ENCODE results near the gene ACOD1. TPM values are rescaled to one million over a fixed set of nuclear protein-coding genes. Genes with fewer than 3 reads are reported as not detected.
"Not testable (repeated sequence)": the region's sequence is repeated elsewhere in the genome, so short reads cannot be mapped to it uniquely, and the experiment has no call there.

Gene ACOD1
- total RNA-seq, 1 experiment from 2014 or later, result not detected

- in situ Hi-C loops (cut with HindIII; ENCODE audit: low pct_unique_long_range_greater_than_20kb, low sequenced_read_pairs), result no loop called here
Measured at GRCh38 chr13:76943646-76944045, 4.7 kb upstream of the ACOD1 start.

GRCh38 chr13:76944456-76944855 lies 3.9 kb upstream of the ACOD1 start:
- in situ Hi-C loops (cut with HindIII; ENCODE audit: low pct_unique_long_range_greater_than_20kb, low sequenced_read_pairs), result no loop called here
- DNase-seq (ENCODE audit: low read depth), result no peak

More at GRCh38 chr13:76943646-76944045, 4.7 kb upstream of the ACOD1 start:
- DNase-seq (ENCODE audit: low read depth), result no peak

DNA sequence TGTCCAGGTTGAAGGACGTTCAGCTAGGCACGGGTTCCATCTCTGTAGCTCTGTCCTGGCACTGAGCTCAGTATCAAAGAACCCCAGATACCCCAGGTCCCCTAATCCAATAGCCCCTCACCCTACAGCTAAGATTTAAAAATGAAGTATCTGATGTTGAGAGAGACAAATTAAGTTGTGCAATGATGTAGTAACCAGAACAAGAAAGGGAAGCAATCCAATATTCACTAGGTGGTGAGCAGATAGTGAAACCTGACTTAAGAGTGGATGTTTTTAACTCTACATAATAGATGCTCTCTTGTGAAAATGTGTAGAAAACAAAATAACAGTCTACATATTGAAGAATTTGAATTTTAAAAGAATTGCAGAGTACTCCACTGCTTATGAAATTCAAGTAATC lies 1.8 kb downstream of the ACOD1 start:
- in situ Hi-C loops (cut with HindIII; ENCODE audit: low pct_unique_long_range_greater_than_20kb, low sequenced_read_pairs), result no loop called here
- DNase-seq (ENCODE audit: low read depth), result no peak

DNA sequence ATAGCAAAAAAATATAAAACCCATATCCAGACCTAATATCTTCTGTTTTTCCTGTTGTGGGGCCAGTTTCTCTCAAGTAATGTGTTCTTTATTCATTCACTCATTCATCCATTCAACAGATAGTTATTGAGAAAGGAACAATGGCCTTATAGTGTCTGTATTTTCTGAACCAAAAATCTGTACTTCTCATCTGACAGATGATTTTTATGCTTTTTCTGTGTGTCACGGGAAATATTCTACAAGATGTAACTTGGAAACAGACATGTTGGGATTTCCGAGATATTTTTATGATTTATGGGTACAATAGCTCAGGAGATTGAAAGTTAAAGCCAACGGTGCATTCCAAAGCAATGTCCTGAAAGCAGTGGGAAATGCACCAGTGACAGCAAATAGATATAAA lies 5.7 kb downstream of the ACOD1 start:
- in situ Hi-C loops (cut with HindIII; ENCODE audit: low pct_unique_long_range_greater_than_20kb, low sequenced_read_pairs), result no loop called here
- DNase-seq (ENCODE audit: low read depth), result no peak

DNA sequence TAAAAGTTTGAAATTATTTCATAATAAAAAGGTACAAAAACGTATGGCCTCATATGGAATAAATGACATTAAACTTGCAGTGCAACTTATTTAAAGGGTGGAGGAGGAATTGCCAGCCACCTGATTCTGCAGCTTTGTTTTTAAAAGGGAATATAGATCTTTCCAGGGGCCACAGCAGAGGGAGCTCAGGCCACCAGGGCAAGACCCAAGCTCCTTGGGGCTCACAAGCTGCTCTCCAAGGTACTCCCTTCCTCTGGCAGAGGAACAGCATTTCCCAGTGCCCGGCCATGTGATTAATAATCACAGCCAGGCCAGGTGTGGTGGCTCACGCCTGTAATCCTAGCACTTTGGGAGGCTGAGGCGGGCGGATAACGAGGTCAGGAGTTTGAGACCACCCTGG lies 6.2 kb downstream of the ACOD1 start:
- in situ Hi-C loops (cut with HindIII; ENCODE audit: low pct_unique_long_range_greater_than_20kb, low sequenced_read_pairs), result no loop called here
- no peak for DNase-seq (ENCODE audit: low read depth)

DNA sequence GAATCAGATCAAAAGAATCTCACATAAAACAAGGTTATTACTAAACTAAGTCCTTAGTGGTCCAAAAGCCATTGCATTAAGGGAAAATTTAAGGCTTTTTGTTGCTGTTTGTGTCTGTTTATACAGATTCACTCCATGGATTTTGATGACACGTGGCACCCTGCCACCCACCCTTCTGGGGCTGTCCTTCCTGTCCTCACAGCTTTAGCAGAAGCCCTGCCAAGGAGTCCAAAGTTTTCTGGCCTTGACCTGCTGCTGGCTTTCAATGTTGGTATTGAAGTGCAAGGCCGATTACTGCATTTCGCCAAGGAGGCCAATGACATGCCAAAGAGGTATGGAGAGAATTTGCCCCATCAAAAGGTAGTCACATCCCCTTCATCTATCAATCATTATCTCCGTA lies 6.9 kb downstream of the ACOD1 start:
- in situ Hi-C loops (cut with HindIII; ENCODE audit: low pct_unique_long_range_greater_than_20kb, low sequenced_read_pairs), result no loop called here
- no peak for DNase-seq (ENCODE audit: low read depth)

DNA sequence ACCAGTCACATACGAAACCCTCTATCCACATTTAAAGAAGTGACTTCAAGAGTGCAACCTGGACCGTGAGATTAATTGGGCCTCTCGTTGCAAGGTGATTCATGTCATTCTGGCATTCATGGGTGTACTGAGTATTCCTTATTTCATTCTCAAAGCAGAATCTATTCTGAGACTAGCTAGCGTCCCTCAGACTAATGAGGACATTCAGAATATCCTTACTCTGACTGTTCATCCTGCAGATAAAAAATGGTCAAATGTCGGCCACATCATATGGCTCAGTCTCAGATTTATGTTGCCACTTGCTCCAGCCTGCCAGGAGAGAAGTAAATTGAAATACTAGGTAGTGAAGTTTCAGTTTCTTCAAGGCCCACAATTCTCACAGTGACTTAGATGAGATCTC lies 7.3 kb downstream of the ACOD1 start:
- DNase-seq (ENCODE audit: low read depth), result no peak
- in situ Hi-C loops (cut with HindIII; ENCODE audit: low pct_unique_long_range_greater_than_20kb, low sequenced_read_pairs), result no loop called here

DNA sequence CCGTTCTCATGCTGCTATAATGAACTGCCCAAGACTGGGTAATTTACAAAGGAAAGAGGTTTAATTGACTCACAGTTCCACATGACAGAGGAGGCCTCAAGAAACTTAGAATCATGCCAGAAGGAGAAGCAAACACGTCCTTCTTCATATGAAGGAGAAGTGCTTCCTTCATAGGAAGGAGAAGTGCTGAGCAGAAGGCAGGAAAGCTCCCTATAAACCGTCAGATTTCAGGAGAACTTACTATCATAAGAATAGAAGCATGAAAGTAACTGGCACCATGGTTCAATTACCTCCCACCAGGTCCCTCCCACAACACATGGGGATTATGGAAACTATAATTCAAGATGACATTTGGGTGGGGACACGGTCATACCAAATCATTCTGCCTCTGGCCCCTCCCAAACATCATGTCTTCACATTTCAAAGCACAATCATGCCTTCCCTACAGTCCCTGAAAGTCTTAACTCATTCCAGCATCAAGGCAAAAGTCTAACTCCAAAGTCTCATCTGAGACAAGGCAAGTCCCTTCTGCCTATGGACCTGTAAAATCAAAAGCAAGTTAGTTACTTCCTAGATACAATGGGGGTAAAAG lies 10.6 kb downstream of the ACOD1 start:
- in situ Hi-C loops (cut with HindIII; ENCODE audit: low pct_unique_long_range_greater_than_20kb, low sequenced_read_pairs), result no loop called here
- DNase-seq (ENCODE audit: low read depth), result no peak

DNA sequence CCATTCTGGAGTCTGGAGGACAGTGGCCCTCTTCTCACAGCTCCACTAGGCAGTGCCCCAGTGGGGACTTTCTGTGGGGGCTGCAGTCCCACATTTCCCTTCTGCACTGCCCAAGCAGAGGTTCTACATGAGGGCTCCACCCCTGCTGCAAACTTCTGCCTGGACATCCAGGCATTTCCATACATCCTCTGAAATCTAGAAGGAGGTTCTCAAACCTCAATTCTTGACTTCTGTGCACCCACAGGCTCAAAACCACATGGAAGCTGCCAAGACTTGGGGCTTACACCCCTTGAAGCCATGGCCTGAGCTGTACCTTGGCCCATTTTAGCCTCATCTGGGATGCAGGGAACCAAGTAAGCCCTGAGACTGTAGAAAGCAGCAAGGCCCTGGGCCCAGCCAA lies 11.4 kb downstream of the ACOD1 start:
- DNase-seq (ENCODE audit: low read depth); in situ Hi-C loops (cut with HindIII; ENCODE audit: low pct_unique_long_range_greater_than_20kb, low sequenced_read_pairs): not testable (repeated sequence)

DNA sequence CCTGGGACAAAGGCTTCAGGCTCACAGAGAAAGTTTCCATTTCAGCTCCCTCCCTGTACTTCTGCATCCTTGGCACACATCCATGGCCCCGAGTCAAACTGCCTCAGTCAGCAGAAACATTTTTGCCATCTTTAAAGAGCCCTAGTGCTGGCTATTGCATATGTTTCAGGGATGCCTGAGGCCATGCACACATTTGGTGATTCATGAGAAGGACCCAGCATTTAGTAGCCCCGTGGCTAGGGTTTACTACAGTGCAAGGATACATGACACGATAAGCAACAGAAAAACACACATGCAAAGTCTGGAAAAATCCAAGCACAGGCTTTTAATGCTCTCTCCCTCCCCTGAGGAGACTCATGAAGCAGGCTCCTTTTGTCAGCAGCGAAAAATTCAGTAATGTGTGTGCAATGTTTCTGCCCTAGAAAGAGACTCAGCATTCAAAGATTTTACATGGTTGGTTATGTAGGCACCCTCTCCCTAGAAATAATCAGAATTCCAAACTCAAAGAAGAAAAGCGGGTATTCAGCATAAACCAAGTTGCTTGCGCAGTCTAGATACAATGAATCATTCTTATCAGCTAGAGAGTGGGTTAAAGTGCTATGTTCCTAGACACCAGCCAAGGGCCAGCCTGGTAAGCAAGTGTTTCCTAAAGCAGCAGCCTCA lies 17.6 kb downstream of the ACOD1 start:
- DNase-seq (ENCODE audit: low read depth), result no peak
- in situ Hi-C loops (cut with HindIII; ENCODE audit: low pct_unique_long_range_greater_than_20kb, low sequenced_read_pairs), result no loop called here

GRCh38 chr13:76967031-76967430 lies 18.7 kb downstream of the ACOD1 start:
- DNase-seq (ENCODE audit: low read depth), result no peak
- in situ Hi-C loops (cut with HindIII; ENCODE audit: low pct_unique_long_range_greater_than_20kb, low sequenced_read_pairs), result no loop called here

GRCh38 chr13:76968041-76968440 lies 19.7 kb downstream of the ACOD1 start:
- DNase-seq (ENCODE audit: low read depth), result no peak
- in situ Hi-C loops (cut with HindIII; ENCODE audit: low pct_unique_long_range_greater_than_20kb, low sequenced_read_pairs), result no loop called here

- no peak for DNase-seq (ENCODE audit: low read depth)
- in situ Hi-C loops (cut with HindIII; ENCODE audit: low pct_unique_long_range_greater_than_20kb, low sequenced_read_pairs), result no loop called here
Measured at GRCh38 chr13:76969488-76970365, 21.4 kb downstream of the ACOD1 start.

- in situ Hi-C loops (cut with HindIII; ENCODE audit: low pct_unique_long_range_greater_than_20kb, low sequenced_read_pairs), result no loop called here
- DNase-seq (ENCODE audit: low read depth), result no peak
Measured at GRCh38 chr13:76971215-76971614, 22.9 kb downstream of the ACOD1 start.

GRCh38 chr13:76971851-76972829 lies 23.8 kb downstream of the ACOD1 start:
- DNase-seq (ENCODE audit: low read depth), result no peak
- in situ Hi-C loops (cut with HindIII; ENCODE audit: low pct_unique_long_range_greater_than_20kb, low sequenced_read_pairs), result no loop called here

GRCh38 chr13:76973920-76974617 lies 25.8 kb downstream of the ACOD1 start:
- in situ Hi-C loops (cut with HindIII; ENCODE audit: low pct_unique_long_range_greater_than_20kb, low sequenced_read_pairs), result no loop called here
- DNase-seq (ENCODE audit: low read depth), result no peak

DNA sequence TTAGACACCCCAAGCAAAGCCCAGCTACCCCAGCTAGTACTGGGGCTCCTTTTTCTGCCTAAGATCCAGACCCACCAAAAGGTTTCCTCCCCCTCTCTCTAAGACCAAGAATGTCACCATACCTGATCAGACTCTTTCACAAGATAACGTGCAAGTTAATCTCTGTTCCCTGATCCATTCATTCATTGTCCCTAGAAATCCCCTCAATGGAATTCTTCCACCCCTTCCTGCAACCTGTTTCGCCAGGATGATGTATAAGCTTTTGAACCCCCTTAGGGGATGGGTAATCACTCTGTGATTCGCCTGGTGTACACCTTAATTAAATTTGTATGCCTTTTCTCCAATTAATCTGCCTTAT lies 26.3 kb downstream of the ACOD1 start:
- in situ Hi-C loops (cut with HindIII; ENCODE audit: low pct_unique_long_range_greater_than_20kb, low sequenced_read_pairs), result no loop called here
- DNase-seq (ENCODE audit: low read depth), result no peak

GRCh38 chr13:76975863-76976262 lies 27.6 kb downstream of the ACOD1 start:
- no peak for DNase-seq (ENCODE audit: low read depth)
- in situ Hi-C loops (cut with HindIII; ENCODE audit: low pct_unique_long_range_greater_than_20kb, low sequenced_read_pairs), result no loop called here

All from Caki2 (cell line).